BLaER1 treated with 17β-estradiol and CSF1 and Interleukin-3, amounts not matched to agents 10 nM and 100 nM (cell line): ENCODE measurements around the gene ZIC5.

Experiments
- H3K27ac ChIP-seq, 11 experiments: shearing (Covaris generic); formaldehyde crosslinking; 2 replicates each; pipeline ENCODE4 v1.8.1; 2022
- H3K27me3 ChIP-seq, 11 experiments: shearing (Covaris generic); formaldehyde crosslinking; 2 replicates each; pipeline ENCODE4 v1.8.1; 2022
- H3K36me3 ChIP-seq, 11 experiments: shearing (Covaris generic); formaldehyde crosslinking; 2 replicates each; pipeline ENCODE4 v1.8.1; 2022
- H3K4me1 ChIP-seq, 10 experiments: shearing (Covaris generic); formaldehyde crosslinking; 2 replicates each; pipeline ENCODE4 v1.8.1; 2022
- H3K4me2 ChIP-seq, 11 experiments: shearing (Covaris generic); formaldehyde crosslinking; 2 replicates each; pipeline ENCODE4 v1.8.1; 2022
- H3K4me3 ChIP-seq, 10 experiments: shearing (Covaris generic); formaldehyde crosslinking; 2 replicates each; pipeline ENCODE4 v1.8.1; 2022
- H3K9ac ChIP-seq, 11 experiments: shearing (Covaris generic); formaldehyde crosslinking; 2 replicates each; pipeline ENCODE4 v1.8.1; 2022
- H3K9me3 ChIP-seq, 11 experiments: shearing (Covaris generic); formaldehyde crosslinking; replicated peaks in 1 of 11; 2 replicates each; pipeline ENCODE4 v1.8.1; 2022
- H4K20me1 ChIP-seq, 11 experiments: shearing (Covaris generic); formaldehyde crosslinking; 2 replicates each; pipeline ENCODE4 v1.8.1; 2022
- Cebpa-rat ChIP-seq, 11 experiments: shearing (Covaris generic); IDR thresholded peaks; 2 replicates each; pipeline ENCODE4 v1.8.1; 2022

ZIC5 gene

DNA sequence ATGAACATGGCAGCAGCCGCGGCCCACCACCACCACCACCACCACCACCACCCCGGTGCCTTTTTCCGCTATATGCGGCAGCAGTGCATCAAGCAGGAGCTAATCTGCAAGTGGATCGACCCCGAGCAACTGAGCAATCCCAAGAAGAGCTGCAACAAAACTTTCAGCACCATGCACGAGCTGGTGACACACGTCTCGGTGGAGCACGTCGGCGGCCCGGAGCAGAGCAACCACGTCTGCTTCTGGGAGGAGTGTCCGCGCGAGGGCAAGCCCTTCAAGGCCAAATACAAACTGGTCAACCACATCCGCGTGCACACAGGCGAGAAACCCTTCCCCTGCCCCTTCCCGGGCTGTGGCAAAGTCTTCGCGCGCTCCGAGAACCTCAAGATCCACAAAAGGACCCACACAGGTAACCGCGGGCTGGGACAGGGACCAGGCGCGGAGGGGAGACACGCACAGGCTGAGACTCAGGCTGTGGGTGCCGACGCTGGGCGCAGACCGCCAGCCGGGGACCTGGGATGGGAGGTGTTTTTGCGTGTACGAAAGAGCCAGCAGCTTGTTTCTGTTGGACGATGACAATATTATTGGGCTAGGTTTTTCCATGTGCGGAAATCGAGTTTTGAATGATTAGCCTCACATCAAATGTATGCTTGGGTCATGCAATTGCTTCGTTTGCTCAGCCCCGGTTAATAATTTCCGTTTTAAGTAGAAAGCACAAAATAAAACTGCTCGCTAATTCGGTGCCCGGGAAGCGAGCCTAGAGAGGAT, 11.3 kb upstream of the ZIC5 start:
- Histone ChIP-seq H4K20me1 (peaks cover 0 to 91% (median 83%) of the 10 kb centered on the region in 11 experiments; a peak in 19 of 22 replicates), H3K9me3 (peaks cover 4 to 33% (median 20%) of the 10 kb centered on the region in 11 experiments; a peak in 15 of 22 replicates), H3K4me1 (peaks cover 10 to 24% (median 16%) of the 10 kb centered on the region in 10 experiments; a peak in 19 of 20 replicates), H3K4me2 (peak overlapping the region in 2 of 11 experiments; percentile 92 to 94; a peak in 3 of 22 replicates), H3K36me3 (no peaks in the 10 kb centered on the region), H3K9ac (no peak overlapping the region), H3K27ac (no peak overlapping the region), H3K27me3 (peaks cover 97 to 100% (median 99%) of the 10 kb centered on the region in 11 experiments), H3K4me3 (peak overlapping the region in 2 of 10 experiments; percentile 60 to 62; a peak in 3 of 20 replicates)
- TF ChIP-seq Cebpa-rat (IDR thresholded peaks at IDR 0.05): no peak

DNA sequence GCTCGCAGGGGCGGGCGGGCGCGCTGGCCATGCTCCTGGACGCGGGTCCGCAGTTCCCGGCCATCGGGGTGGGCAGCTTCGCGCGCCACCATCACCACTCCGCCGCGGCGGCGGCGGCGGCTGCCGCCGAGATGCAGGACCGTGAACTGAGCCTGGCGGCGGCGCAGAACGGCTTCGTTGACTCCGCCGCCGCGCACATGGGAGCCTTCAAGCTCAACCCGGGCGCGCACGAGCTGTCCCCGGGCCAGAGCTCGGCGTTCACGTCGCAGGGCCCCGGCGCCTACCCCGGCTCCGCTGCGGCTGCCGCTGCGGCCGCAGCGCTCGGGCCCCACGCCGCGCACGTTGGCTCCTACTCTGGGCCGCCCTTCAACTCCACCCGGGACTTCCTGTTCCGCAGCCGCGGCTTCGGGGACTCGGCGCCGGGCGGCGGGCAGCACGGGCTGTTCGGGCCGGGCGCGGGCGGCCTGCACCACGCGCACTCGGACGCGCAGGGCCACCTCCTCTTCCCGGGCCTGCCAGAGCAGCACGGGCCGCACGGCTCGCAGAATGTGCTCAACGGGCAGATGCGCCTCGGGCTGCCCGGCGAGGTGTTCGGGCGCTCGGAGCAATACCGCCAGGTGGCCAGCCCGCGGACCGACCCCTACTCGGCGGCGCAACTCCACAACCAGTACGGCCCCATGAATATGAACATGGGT, 10.6 kb upstream of the ZIC5 start:
- H3K27me3 ChIP-seq: peaks cover 97 to 100% (median 99%) of the 10 kb centered on the region in 11 experiments
- no peak overlapping the region for H3K27ac ChIP-seq
- TF ChIP-seq Cebpa-rat (IDR thresholded peaks at IDR 0.05): no peak
- H3K4me2 ChIP-seq: peak overlapping the region; percentile 50 to 98 (median 93)
- H3K4me3 ChIP-seq: peak overlapping the region; percentile 47 to 65 (median 60); a peak in 19 of 20 replicates
- peaks cover 4 to 33% (median 20%) of the 10 kb centered on the region in 11 experiments; a peak in 15 of 22 replicates for H3K9me3 ChIP-seq
- H3K4me1 ChIP-seq: peaks cover 10 to 24% (median 16%) of the 10 kb centered on the region in 10 experiments; a peak in 19 of 20 replicates
- H3K9ac ChIP-seq: no peak overlapping the region
- H4K20me1 ChIP-seq: peaks cover 0 to 91% (median 82%) of the 10 kb centered on the region in 11 experiments; a peak in 19 of 22 replicates
- H3K36me3 ChIP-seq: no peaks in the 10 kb centered on the region

DNA sequence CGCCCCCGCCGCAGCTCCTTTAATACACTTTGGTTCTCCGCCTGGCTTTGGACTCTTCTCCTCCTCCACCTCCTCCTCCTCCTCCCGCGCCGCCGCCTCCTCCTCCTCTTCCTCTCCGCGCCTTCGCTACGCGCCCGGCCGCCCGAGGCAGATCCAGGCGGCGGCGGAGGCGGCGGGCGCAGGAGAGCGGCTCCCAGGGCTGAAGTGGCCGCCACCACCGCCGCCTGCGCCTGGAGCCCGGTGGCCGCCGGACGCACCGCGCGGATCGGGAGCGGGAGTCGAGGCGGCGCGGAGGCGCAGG, 10.1 kb upstream of the ZIC5 start, which contains the start of gene ZIC2:
Gene ZIC2 (plus strand): TSS at position 50 of the 301 bp plus-strand sequence. CDS start 281 bp downstream, outside the sequence.
- Histone ChIP-seq H3K36me3 (no peaks in the 10 kb centered on the region), H3K4me3 (peak within 1 kb of the TSS; percentile 54 to 72 (median 60)), H3K27me3 (peaks cover 97 to 100% (median 99%) of the 10 kb centered on the region in 11 experiments), H3K9me3 (peaks cover 4 to 33% (median 20%) of the 10 kb centered on the region in 11 experiments; a peak in 15 of 22 replicates), H3K4me2 (peak within 1 kb of the TSS; percentile 89 to 98 (median 94)), H3K9ac (peak within 1 kb of the TSS in 4 of 11 experiments; percentile 26 to 51 (median 38); a peak in 4 of 22 replicates), H3K27ac (no peak within 1 kb of the TSS), H3K4me1 (peaks cover 10 to 24% (median 16%) of the 10 kb centered on the region in 10 experiments; a peak in 19 of 20 replicates), H4K20me1 (peaks cover 0 to 90% (median 80%) of the 10 kb centered on the region in 11 experiments; a peak in 19 of 22 replicates)
- no peak for TF ChIP-seq Cebpa-rat (IDR thresholded peaks at IDR 0.05)

DNA sequence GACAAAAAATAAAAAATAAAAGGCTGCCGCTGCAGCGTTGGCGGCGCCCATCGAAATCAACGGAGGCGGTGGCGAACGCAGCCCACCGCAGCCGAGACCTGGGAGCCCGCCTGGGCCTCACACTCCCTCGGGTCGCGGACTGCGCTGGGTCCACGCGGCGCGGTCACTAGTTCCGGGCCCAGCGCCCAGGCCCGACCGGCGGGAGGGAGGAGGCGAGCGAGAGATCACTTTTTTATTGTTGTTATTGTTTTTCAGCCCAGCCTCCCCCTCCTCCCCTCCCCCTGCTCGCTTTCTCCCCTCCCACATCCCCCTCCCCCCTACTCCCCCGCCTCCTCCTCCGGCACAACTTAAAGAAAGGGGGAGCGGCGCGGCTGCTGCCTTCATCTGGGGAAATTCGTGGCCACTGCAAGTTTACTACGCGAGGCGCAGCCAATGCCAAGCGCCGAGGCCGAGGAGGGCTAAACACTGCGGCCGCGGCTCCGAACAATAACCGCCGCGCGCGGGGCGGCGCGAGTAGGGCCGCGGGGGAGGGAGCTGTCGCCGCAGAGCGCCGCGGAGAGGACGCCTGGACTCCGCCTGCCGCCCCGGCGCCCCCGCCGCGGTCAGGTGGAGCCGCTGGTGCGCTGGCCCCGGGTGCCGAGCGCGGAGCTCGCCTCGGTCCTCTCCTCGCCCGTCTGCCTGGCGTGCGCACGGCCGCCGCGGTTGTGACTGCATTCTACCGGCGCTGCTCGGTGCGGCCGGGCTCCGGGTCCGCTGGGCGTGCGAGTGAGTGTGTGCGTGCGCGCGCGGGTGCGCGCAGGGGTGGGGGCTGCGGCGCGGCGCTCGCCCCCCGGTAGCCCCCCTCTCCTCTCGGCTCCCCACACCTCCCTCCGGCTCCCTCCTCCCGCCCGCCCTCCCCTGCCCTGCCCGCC, 9.5 kb upstream of the ZIC5 start:
- Histone ChIP-seq H3K4me3 (peak overlapping the region; percentile 54 to 72 (median 60)), H3K27ac (no peak overlapping the region), H4K20me1 (peaks cover 0 to 88% (median 73%) of the 10 kb centered on the region in 11 experiments; a peak in 19 of 22 replicates), H3K4me2 (peak overlapping the region; percentile 89 to 98 (median 94)), H3K9ac (peak overlapping the region in 4 of 11 experiments; percentile 26 to 51 (median 38); a peak in 4 of 22 replicates), H3K27me3 (peaks cover 97 to 100% (median 99%) of the 10 kb centered on the region in 11 experiments), H3K9me3 (peaks cover 4 to 38% (median 22%) of the 10 kb centered on the region in 11 experiments; a peak in 16 of 22 replicates), H3K36me3 (no peaks in the 10 kb centered on the region), H3K4me1 (peaks cover 10 to 24% (median 16%) of the 10 kb centered on the region in 10 experiments; a peak in 19 of 20 replicates)
- no peak for TF ChIP-seq Cebpa-rat (IDR thresholded peaks at IDR 0.05)

DNA sequence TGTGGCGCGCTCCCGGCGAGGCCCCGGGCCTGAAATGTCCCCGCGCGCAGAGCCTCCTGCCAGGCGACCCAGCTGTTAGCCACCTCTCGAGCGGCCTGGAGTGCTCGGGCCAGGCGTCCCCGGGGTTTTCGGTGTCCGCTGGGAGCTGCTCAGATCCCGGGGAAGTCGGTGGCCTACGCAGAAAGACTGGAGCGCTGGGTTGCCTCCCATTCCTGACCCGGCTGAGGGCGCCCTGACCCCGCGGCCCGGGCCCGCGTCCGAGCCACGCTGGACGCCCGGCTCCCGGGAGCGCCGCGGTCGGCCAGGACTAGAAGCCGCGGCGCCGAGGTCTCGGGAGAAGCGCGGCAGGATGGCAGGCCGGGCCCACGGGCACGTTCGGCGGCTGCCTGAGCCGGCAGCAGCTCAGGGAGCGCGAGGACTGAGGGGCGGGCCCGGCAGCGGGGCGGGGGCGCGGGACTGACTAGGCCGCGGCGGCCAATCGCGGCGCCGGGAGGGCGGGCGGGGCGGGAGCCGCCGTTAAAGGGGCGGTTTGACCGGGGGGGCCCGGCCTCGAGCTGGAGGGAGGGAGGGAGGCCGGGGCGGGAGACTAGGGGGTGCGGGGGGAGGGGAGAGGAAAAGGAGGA, 8.7 kb upstream of the ZIC5 start:
- 0 out of 22 replicates have a peak overlapping the region, but pooled peaks of 1 of the 11 experiments have one; percentile 34 for H3K9ac ChIP-seq
- H3K36me3 ChIP-seq: no peaks in the 10 kb centered on the region
- H4K20me1 ChIP-seq: peaks cover 0 to 90% (median 76%) of the 10 kb centered on the region in 11 experiments; a peak in 19 of 22 replicates
- peaks cover 10 to 46% (median 29%) of the 10 kb centered on the region in 11 experiments for H3K9me3 ChIP-seq
- H3K4me2 ChIP-seq: peak overlapping the region; percentile 89 to 98 (median 94)
- H3K4me1 ChIP-seq: peaks cover 10 to 24% (median 16%) of the 10 kb centered on the region in 10 experiments; a peak in 19 of 20 replicates
- no peak for TF ChIP-seq Cebpa-rat (IDR thresholded peaks at IDR 0.05)
- H3K27me3 ChIP-seq: peaks cover 97 to 100% (median 99%) of the 10 kb centered on the region in 11 experiments
- no peak overlapping the region for H3K27ac ChIP-seq
- peak overlapping the region; percentile 54 to 72 (median 60); a peak in 19 of 20 replicates for H3K4me3 ChIP-seq

DNA sequence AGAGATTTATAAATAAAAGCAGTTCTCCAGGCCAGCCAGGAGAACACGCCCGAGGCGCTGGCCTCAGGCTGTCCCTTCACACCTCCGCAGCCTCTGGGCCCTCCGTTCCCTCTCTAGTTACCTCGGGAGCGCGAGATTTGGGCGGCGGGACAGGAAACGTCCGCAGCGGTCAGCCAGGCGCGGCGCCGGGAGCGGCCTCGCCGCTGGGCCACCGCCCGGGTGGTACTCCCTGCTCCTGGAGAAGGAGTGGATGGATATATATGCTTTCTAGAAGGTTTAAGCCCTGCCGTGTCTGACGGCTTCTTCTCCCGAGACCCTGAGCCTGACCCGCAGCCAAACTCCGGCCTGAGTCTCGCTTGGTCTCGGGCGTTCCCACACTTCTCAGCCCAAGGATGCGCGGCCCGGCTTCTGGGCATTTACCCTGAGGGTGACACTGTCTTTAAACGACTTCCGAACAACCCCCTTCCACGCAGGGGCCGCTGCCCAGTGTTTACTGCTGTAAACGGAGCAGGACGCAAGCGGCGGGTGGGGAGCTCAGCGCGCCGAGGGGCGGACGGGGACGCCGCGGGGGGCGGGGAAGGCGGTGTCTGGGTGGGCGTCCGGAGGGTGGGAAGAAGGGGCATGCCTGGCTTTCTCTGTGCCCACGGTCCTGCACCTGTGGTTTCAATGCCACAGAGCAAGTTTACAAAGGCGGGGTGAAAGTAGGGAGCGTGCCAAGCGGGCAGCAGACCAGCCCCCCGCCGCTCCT, 8.1 kb upstream of the ZIC5 start:
- H3K27me3 ChIP-seq: peaks cover 97 to 100% (median 99%) of the 10 kb centered on the region in 11 experiments
- H3K4me3 ChIP-seq: peak overlapping the region; percentile 41 to 64 (median 50); a peak in 17 of 20 replicates
- H3K4me1 ChIP-seq: peaks cover 10 to 24% (median 16%) of the 10 kb centered on the region in 10 experiments; a peak in 19 of 20 replicates
- H3K36me3 ChIP-seq: no peaks in the 10 kb centered on the region
- peaks cover 11 to 47% (median 36%) of the 10 kb centered on the region in 11 experiments for H3K9me3 ChIP-seq
- H3K27ac ChIP-seq: no peak overlapping the region
- H4K20me1 ChIP-seq: peaks cover 0 to 90% (median 76%) of the 10 kb centered on the region in 11 experiments; a peak in 19 of 22 replicates
- peak overlapping the region; percentile 73 to 91 (median 84) for H3K4me2 ChIP-seq
- H3K9ac ChIP-seq: no peak overlapping the region
- no peak for TF ChIP-seq Cebpa-rat (IDR thresholded peaks at IDR 0.05)
